GM19240 (cell line): ENCODE data around the gene NDUFS7.

ENCODE experiments used
- DNase-seq: peaks from one replicate; pipeline ENCODE4 v3.0.0; 2011; ENCODE audit warnings: low spot score; ENCODE audit not compliant: insufficient read length

The NDUFS7 gene

GRCh38 chr19:1383312-1384084, at the start of gene NDUFS7:
TSS of gene NDUFS7 (plus strand) at chr19:1383907. CDS start at chr19:1383927, 20 bp downstream.
- peak; percentile 77 for DNase-seq

- DNase-seq, result no peak
These were observed 47.5 kb upstream of the NDUFS7 start for GRCh38 chr19:1336079-1336684.

- DNase-seq, result no peak
These were observed 42.8 kb upstream of the NDUFS7 start for GRCh38 chr19:1340681-1341469.

GRCh38 chr19:1343041-1343440, 40.7 kb upstream of the NDUFS7 start:
- no peak for DNase-seq

GRCh38 chr19:1349211-1349610, 34.5 kb upstream of the NDUFS7 start:
- no peak for DNase-seq

GRCh38 chr19:1350867-1351266, 32.8 kb upstream of the NDUFS7 start:
- no peak for DNase-seq

- DNase-seq, result no peak
These were observed 32.3 kb upstream of the NDUFS7 start for GRCh38 chr19:1351381-1351851.

- DNase-seq, result no peak
These were observed 30.6 kb upstream of the NDUFS7 start for GRCh38 chr19:1353144-1353543.

GRCh38 chr19:1354970-1355567, 28.6 kb upstream of the NDUFS7 start:
- peak; percentile 64 for DNase-seq

- DNase-seq, result no peak
These were observed 27.9 kb upstream of the NDUFS7 start for GRCh38 chr19:1355568-1356507.

- DNase-seq, result no peak
These were observed 27.2 kb upstream of the NDUFS7 start for GRCh38 chr19:1356508-1356865.

GRCh38 chr19:1357531-1358109, 26.1 kb upstream of the NDUFS7 start:
- DNase-seq, result no peak

- DNase-seq, result no peak
These were observed 23.4 kb upstream of the NDUFS7 start for GRCh38 chr19:1360126-1360817.

- DNase-seq, result no peak
These were observed 22.8 kb upstream of the NDUFS7 start for GRCh38 chr19:1360818-1361461.

GRCh38 chr19:1361601-1362386, 21.9 kb upstream of the NDUFS7 start:
- DNase-seq, result no peak

- DNase-seq, result no peak
These were observed 21.1 kb upstream of the NDUFS7 start for GRCh38 chr19:1362387-1363257.

GRCh38 chr19:1363599-1363998, 20.1 kb upstream of the NDUFS7 start:
- no peak for DNase-seq
